ENCODE results near the gene ST6GALNAC6.
"Not testable (repeated sequence)": the region's sequence is repeated elsewhere in the genome, so short reads cannot be mapped to it uniquely, and the experiment has no call there.

ST6GALNAC6 gene

DNA sequence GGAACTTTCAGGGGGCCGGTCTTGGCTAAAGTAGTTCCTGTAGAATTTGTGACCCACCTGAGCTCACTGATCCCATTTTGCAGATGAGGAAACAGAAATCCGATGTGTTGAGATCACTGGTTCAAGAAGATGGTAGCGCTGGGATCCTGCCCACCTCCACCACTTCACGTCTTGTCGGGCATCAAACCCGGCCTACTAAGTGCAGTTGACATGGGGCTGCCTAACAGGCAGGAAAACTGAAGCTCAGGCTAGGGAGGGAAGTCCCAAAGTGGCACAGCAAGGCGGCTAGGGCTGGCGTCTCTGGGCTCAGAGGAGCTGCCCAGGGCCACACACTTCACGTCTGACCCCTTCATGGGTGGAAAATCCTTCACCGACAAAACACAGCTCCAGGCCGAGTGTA is 44.4 kb downstream of the ST6GALNAC6 start:
- DNase-seq (ENCODE audit: low spot score) = no peak

DNA sequence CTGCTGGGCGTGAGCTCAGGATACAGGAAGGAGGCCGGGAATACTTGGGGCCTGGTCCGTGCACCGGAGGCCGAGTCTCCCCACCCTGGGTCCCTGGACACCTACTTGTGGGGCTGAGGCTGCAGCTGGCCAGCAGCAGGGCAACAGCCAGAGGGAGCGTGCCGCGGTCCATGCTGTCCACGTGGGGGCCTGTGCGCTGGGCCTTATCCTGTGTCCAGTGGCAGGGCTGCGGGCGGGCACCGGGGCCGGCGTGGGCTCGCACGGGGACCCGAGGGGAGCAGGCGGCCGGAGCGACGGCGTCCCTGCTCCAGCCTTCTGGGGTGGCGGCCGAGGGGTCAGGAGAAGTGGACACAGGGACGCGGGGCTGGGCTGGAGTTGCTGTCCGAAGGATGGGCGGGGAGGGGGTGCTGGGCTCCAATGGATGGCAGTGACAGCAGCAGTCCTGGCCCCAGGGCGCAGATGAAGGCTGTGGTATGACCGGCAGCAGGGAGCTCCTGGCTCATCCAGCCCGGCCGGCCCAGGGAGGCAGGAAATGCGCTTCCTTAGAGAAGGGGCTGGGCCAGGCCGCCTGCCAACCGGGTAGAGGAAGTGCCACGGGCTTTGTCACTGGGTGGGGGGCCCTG is 45.1 kb downstream of the ST6GALNAC6 start, which contains the start of gene ENG:
TSS of gene ENG (minus strand) at position 475 of the 623 bp plus-strand sequence. CDS start at position 172, 303 bp downstream.
- DNase-seq (ENCODE audit: low spot score) = no peak

GRCh38 chr9:127853312-127854183 is 45.9 kb downstream of the ST6GALNAC6 start:
- no peak for DNase-seq (ENCODE audit: low spot score)

- DNase-seq (ENCODE audit: low spot score) = no peak
Measured at GRCh38 chr9:127852829-127853228, 46.6 kb downstream of the ST6GALNAC6 start.

GRCh38 chr9:127850286-127850830 is 49.0 kb downstream of the ST6GALNAC6 start:
- DNase-seq (ENCODE audit: low spot score) = no peak

- no peak for DNase-seq (ENCODE audit: low spot score)
Measured at GRCh38 chr9:127848756-127849504, 50.5 kb downstream of the ST6GALNAC6 start.

DNA sequence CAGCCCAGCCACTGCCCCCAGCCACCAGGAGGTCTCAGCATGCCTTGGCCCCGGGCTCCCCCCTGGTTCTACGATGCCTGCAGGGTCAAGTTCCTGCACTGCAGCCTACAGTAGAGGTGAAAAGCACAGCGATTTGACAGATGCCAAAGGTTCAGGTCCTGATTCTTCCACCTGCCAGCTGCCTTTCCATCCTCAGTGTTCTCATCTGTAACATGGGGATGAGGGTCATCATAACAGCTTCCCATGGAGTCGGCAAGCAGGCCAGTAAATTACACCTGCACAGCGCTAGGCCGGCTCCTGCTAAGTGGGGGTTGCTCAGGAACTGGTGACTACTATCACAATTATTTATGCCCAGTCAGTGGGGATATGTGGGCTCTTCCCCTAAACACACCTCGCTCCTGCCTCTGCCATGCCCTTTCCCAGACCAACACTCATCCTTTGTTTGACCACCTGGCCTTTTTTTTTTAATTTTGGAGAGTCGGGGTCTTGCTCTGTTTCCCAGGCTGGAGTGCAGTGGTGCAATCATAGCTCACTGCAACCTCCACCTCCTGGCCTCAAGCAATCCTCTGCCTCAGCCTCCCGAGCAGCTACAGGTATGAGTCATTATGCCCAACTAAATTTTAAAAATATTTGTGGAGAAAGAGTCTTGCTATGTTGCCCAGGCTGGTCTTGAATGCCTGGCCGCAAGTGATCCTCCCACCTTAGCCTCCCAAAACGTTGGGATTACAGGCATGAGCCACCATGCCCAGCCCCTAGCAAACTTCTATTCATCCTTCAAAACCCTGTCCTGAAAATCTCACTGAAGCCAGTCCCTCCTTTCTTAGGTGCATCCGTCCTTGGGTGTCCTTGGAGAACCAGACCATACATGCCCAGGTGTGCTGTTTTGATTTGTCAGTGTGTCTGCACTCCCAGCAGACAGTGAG is 51.3 kb downstream of the ST6GALNAC6 start:
- DNase-seq (ENCODE audit: low spot score) = no peak

- no peak for DNase-seq (ENCODE audit: low spot score)
Measured at GRCh38 chr9:127847178-127847510, 52.3 kb downstream of the ST6GALNAC6 start.

GRCh38 chr9:127846443-127847177 is 52.8 kb downstream of the ST6GALNAC6 start:
- DNase-seq (ENCODE audit: low spot score) = no peak

GRCh38 chr9:127845619-127846018 is 53.8 kb downstream of the ST6GALNAC6 start:
- DNase-seq (ENCODE audit: low spot score) = not testable (repeated sequence)

DNA sequence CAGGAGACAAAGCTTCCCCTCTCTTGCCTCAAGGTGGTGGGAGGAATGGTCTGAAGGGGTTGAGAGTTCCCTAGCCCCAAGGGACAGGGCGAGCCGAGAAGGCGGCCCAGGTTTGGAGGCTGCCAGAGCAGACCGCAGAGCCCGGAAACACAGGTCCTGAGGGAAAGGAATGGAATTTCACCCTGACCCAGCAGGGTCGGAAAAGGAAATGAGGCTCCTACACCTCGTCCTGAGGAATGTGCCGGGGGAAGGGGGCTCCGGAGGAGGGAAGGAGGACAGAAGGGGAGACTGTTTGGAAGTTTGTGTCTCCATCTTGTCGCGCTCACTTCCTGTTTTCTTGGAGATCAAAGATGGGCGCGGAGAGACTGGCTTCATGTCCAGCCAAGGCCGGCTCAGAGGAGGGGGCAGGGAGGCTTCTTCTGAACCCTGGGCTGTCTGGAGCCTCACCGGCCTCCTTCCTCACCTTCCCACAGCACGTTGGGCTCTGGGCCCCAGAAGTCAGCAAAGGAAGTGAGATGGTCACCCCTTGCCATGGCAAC is 54.5 kb downstream of the ST6GALNAC6 start:
- no peak for DNase-seq (ENCODE audit: low spot score)

DNA sequence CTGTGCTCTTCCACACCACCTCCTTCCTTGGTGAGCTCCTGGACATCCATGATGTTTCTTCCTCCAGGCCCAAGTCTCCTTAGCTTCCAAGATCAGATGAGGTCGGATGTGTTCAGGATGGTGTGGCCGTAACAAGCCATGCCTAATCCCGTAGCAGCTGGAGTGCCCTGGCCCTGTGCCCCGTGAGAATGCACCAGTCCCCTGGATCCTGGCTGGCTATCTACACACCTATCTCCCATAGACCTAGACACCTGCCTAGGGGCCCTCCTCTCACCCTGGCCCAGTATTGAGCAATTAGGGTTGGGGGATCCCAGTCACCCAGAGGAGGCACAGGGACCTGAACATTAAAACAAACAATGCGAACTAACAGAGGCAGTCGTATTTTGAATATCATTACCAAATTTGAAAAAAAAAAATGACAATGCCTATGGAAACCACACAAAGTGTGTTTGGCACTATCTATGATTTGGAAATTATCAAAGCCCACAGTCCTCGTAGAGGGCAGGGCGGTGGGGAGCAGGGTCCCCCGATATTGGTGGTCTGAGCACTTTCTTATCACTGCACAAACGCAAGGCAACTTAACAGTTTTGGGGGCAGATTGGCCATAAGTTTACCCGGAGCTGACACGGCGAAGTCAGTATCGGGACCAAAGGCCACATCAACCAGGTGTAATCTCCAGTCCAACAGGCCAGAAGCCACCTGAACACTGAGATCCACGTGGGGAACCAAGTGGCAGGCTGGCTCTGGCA is 58.1 kb downstream of the ST6GALNAC6 start:
- no peak for DNase-seq (ENCODE audit: low spot score)

DNA sequence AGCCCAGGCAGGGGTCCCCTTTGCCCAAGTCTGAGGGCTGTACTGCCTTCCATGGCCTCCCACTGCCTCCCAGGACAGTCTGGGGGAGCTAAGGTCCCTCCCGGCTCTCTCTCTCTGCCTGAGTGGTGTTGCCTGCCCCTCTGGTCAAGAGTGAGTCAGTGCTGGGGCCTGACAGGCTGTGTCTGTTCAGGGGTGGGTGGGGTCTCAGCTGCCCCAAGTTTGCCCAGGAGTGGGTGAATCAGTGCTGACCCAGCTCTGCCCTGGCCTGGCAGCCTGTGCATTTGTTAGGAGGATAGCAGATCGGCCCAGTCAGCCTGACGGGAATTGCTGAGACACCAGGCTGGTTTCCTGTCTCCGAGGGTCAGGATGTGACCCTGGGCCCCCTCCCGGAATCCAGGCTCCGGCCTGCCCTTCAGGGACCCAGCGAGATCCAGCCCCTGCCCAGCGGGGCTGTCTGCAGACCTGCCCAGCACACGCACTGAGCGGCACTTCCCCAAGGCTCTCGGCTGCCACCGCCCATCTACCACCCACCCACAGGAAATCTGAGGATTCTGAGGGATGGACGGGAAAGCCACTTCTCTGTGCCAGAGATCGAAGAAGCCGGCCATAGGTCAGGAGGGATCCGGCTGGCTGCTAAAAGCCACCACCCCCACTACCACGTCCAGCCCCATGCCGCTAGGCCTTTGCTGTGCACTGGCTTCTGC is 60.9 kb downstream of the ST6GALNAC6 start:
- DNase-seq (ENCODE audit: low spot score) = no peak

- no peak for DNase-seq (ENCODE audit: low spot score)
Measured at GRCh38 chr9:127837346-127837745, 62.1 kb downstream of the ST6GALNAC6 start.

- DNase-seq (ENCODE audit: low spot score) = not testable (repeated sequence)
Measured at GRCh38 chr9:127836561-127836960, 62.8 kb downstream of the ST6GALNAC6 start.

GRCh38 chr9:127835991-127836516 is 63.3 kb downstream of the ST6GALNAC6 start:
- DNase-seq (ENCODE audit: low spot score) = no peak

All from HuH-7.5 (cell line).